AG04450 (cell line): ENCODE data around the gene ACTR10. TPM values are rescaled to one million over a fixed set of nuclear protein-coding genes. Genes with fewer than 3 reads are reported as not detected.

Experiments
- CTCF ChIA-PET: fragments of 300-600, 350-600 bp; formaldehyde crosslinking; extraction: SDS; loops from one replicate; lab custom pipeline; 2022; ENCODE audit warnings: antibody characterized with exemption, inconsistent platforms; lab: Charles Lee
- POLR2A ChIA-PET: fragments of 350-600 bp; formaldehyde crosslinking; extraction: SDS; loops from one replicate; lab custom pipeline; 2021; ENCODE audit warnings: antibody characterized with exemption, inconsistent platforms; lab: Yijun Ruan, JAX
- DNase-seq: peaks from one replicate; pipeline ENCODE4 v3.0.0-alpha.2; 2011; ENCODE audit warnings: low read depth, low spot score
- H3K27ac ChIP-seq: one replicate; pipeline ENCODE4 v1.5.1; 2012; ENCODE audit warnings: low read depth, low read length, control low read depth
- H3K27me3 ChIP-seq: one replicate; pipeline ENCODE4 v1.6.0; 2012; ENCODE audit warnings: low read length; ENCODE audit not compliant: control insufficient read depth, insufficient read depth
- H3K4me3 ChIP-seq: 2 replicates; pipeline ENCODE4 v1.5.1; 2011; ENCODE audit warnings: mild to moderate bottlenecking, low read depth, low read length, control low read depth
- H3K9me3 ChIP-seq: 2 replicates; pipeline ENCODE4 v1.5.1; 2012; ENCODE audit warnings: low read length; ENCODE audit not compliant: control insufficient read depth, insufficient read depth
- CTCF ChIP-seq: IDR thresholded peaks from 2 replicates; pipeline ENCODE4 v1.5.1; 2011; ENCODE audit warnings: low read depth, low read length, control low read depth, inconsistent platforms
- polyA plus RNA-seq: library from polyadenylated mRNA; depleted of rRNA; stranded (reverse); fragments of >200 nt; gene quantifications from 2 replicates; pipeline ENCODE4 v1.2.3, GENCODE V29; 2011; rRNA removed
- small RNA-seq: library from RNA; depleted of rRNA; stranded (forward); fragments of <200 nt; gene quantifications from one replicate; pipeline ENCODE3, GENCODE V24; 2012; ENCODE audit warnings: low read depth; ENCODE audit not compliant: insufficient read length

The ACTR10 gene
- polyA plus RNA-seq, 1 experiment: 142 TPM

GRCh38 chr14:58285132-58285531 lies 85.2 kb downstream of the ACTR10 start:
- TF ChIP-seq CTCF: no peak
- CTCF ChIA-PET: no interaction called here
- no peaks in the 10 kb centered on the region for H3K9me3 ChIP-seq

More at GRCh38 chr14:58285132-58285531, 85.2 kb downstream of the ACTR10 start:
- no peak overlapping the region for H3K27ac ChIP-seq
- H3K27me3 ChIP-seq: no peaks in the 10 kb centered on the region
- POLR2A ChIA-PET: no interaction called here
- DNase-seq: no peak
- no peak overlapping the region for H3K4me3 ChIP-seq

Small RNA genes lying within 50 kb of the gene (small RNA-seq; reads per million reads assigned to genes)
- not detected for gene RN7SL598P

Other genes with a start within 250 kb of the ACTR10 start
- 5.7 and 6.4 TPM in 2 replicates for gene ARMH4, start 47.9 kb upstream of the ACTR10 start, polyA plus RNA-seq
- 266 and 318 TPM in 2 replicates for gene PSMA3, start 44.7 kb downstream of the ACTR10 start, polyA plus RNA-seq
- gene ARID4A, start 98.4 kb downstream of the ACTR10 start, polyA plus RNA-seq: 7.4 and 12.4 TPM in 2 replicates
- gene TOMM20L, start 195.8 kb downstream of the ACTR10 start, polyA plus RNA-seq: not detected in 2 replicates
- gene TIMM9, start 227.4 kb downstream of the ACTR10 start, polyA plus RNA-seq: 22.0 and 26.8 TPM in 2 replicates
- gene KIAA0586, start 227.6 kb downstream of the ACTR10 start, polyA plus RNA-seq: 15.7 and 24.6 TPM in 2 replicates